HUDEP-2 (cell line): ENCODE measurements around the gene HES4.

Source experiments
- DNase-seq, 76 experiments: peaks; one replicate each; lab custom pipeline; 2025; ENCODE audit not compliant: unreplicated experiment in 76 of 76; lab: John Stamatoyannopoulos, UW

The HES4 gene

DNA sequence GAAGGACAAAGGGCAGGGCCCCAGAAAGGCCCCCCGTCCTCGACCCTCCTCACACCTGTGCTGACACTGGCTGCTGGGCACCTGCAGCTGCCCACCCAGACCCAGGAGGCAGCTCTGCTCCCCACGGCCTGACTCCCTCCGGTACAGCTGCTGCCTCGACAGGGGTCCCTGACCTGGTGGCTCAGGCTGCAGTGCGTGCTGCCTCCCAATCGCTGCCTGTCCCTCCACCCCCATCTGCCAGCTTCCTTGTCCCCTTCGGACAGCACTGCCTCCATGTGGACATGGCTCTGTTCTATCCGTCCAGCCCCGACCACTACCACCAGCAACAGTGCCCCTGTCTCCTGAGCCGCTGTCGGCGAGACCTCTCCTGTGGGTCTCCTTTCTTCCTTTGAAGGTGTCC lies 45.0 kb downstream of the HES4 start:
- no peak for DNase-seq

DNA sequence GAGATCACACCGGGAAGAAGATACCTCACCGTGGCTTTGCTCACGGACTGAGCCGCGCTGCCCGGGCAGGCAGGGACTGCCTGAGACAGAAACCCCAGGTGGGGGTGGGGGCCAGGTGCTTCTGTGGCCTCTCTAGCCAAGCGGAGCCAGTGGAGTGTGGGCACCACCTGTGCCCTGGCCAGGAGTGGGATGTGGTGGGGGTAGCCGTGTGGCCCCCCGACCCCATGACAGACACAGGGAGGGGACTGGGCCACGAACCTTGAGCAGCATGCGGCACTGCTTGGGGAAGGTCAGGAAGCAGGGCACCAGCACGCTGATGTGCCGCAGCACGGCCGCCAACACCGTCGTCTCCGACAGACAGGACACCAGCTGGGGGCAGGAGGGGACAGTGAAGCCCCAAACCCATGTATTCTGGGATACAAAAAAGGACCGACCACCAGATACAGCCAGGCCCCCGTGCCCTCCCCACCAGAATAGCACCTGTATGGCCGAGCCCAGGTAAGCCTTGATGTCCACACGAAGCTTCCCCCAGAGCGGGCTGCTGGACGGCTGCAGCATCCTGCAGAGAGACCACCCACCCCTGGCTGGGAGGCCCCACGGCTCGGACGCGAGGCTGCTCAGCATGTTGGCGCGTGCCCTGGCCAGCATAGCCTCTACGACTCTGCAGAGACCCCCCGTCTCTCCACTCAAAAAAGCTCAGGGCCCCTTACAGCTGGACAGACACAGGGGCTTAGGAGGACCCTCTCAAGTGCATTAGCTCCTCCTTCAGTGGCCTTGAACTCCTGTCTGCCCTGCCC lies 46.2 kb downstream of the HES4 start:
- DNase-seq: no peak

DNA sequence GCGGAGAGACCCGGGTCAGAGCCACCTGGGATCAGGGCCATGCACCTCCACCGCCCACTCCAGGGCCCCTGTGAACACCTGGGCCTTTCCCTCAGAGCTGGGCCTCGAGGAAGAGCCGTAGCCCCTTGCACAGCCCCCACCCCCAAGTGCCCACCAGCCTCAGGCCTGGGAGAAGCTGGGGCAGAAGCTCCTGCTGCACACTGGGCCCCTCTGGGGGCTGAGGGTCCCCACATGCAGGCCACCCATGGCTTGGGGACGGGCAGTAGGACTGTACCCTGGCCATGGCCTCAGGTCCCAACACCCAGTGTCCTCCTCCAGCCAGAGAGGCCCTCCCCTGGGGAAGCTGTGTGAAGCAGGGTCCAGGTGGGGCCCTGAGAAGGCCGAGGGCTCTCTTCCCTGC lies 47.3 kb downstream of the HES4 start:
- no peak for DNase-seq

- DNase-seq: no peak
These were observed 47.7 kb downstream of the HES4 start for GRCh38 chr1:952201-952600.

GRCh38 chr1:951364-951763 lies 48.5 kb downstream of the HES4 start:
- no peak for DNase-seq

DNA sequence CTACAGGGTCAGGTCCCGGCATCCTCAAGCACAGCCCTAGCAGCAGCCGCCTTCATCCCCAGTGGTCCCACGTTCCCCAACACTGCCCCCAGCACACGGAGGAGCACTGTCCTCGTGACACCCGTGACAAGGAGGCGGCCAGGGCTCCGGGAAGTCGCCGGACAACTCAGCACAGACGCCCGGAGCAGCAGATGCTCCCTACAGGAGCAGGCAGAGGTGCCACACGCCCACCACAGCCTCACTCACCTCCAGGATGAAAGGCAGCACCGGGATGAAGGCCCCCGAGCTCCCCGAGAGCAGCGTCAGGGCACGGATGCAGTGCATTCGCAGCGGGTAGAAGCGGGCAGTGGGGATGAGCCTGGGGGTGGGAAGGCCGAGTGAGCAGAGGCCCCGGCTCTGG lies 49.0 kb downstream of the HES4 start:
- DNase-seq: no peak

- no peak for DNase-seq
These were observed 49.6 kb downstream of the HES4 start for GRCh38 chr1:950268-950667.
